NCI-H446 (cell line): ENCODE data around the gene ITGAL.
"Not testable (repeated sequence)": the region's sequence is repeated elsewhere in the genome, so short reads cannot be mapped to it uniquely, and the experiment has no call there.

Experiments used
- DNase-seq, 2 experiments: peaks; one replicate each; lab custom pipeline; 2025; lab: John Stamatoyannopoulos, UW

Gene ITGAL

DNA sequence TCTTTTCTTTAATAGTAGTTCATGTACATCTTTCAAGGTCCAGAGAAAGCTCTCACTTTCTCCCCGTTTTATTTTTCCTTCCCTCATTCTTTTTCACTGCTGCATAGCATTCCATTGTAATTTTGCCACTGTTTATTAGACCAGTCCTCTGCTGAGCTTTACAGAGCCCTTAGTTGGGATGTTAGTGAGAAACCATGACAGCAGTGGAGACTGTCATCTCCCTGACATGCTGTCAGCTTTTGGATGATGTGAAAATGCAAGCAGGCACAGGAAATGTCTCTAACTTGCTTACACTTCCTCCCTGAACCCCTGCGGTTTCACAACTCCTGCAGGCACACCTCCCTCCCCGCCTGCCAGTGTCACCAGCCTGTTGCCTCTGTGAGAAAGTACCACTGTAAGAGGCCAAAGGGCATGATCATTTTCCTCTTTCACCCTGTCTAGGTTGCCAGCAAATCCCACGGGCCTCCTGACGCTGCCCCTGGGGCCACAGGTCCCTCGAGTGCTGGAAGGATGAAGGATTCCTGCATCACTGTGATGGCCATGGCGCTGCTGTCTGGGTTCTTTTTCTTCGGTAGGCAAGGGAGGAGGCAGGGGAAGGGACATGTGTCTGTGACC, at the start of gene ITGAL:
TSS of gene ITGAL (plus strand) at position 415 of the 615 bp plus-strand sequence. CDS start at position 511, 96 bp downstream.
- no peak for DNase-seq

- no peak for DNase-seq
Measured at GRCh38 chr16:30428055-30428454, 44.5 kb upstream of the ITGAL start.

DNA sequence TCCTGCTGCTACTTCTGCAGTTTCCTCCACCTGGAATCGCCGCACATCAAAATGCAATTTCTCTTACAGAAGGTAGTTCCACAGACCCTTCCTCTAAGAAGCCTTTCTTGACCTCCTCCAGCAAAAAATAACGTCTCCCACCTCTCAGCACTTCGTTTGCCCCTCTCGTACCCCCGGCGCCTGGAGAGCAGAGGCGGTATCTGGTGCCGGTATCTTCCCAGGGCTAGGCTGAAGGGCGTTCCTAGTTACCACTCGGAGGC, 43.2 kb upstream of the ITGAL start:
- no peak for DNase-seq

DNA sequence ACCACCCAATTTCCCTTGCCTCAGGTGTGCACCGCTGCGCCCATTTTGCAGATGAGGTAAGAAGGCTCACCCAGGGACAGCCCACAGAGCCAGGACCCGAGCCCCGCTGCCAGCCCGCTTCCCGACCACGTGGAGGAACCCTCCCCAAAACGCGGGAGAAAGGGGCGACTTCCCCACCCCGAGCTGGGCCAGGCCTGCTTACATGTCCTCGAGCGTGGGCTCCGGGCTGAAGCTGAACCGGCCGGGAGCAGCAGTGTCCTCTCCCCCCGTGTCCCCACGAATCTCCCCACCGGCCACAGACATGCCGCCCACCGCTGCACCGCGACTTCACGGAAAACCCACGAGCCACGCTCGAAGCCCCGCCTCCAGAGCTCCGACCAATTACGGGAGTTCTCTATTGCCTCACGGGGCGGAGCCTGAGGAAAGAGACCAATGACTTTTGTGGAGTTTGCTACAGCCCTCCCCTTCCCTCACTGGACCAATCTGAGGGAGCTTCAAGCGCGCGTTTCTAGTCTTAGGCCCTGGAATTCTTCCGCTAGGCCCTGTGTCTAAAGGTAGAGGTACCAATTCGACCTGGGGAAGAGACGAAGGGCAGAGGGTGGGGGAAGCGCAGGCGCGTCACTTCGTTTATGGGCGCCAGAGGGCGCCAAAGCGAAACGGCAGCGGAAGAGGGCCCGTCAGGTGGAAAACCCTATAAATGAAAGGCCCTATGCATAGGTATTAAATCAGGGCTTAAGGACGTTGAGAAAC, 42.7 kb upstream of the ITGAL start, which contains the start of gene DCTPP1:
TSS of gene DCTPP1 (minus strand) at position 353 of the 750 bp plus-strand sequence. CDS start at position 303, 50 bp downstream.
- peak; percentile 95 to 98 for DNase-seq

- DNase-seq: no peak
Measured at GRCh38 chr16:30430428-30430970, 42.0 kb upstream of the ITGAL start.

DNA sequence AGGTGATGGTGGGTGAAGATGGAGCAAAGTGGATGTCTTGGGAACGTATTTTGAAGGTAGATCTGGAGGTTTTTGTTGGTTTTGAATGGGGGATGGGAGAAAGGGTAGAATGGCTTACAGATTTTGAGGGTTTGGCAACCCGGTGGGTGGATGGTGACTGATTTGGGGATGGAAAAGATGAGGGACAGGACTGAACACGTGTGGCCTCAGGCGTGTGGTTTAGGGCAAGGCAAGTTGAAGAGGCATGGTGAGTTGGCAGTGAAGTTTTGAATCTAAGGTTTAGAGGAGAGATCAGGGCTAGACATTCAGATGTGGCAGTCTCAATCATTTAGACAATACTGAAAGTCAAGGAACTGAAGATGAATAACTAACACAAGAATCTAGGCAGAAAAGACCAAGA, 37.7 kb upstream of the ITGAL start:
- no peak for DNase-seq

DNA sequence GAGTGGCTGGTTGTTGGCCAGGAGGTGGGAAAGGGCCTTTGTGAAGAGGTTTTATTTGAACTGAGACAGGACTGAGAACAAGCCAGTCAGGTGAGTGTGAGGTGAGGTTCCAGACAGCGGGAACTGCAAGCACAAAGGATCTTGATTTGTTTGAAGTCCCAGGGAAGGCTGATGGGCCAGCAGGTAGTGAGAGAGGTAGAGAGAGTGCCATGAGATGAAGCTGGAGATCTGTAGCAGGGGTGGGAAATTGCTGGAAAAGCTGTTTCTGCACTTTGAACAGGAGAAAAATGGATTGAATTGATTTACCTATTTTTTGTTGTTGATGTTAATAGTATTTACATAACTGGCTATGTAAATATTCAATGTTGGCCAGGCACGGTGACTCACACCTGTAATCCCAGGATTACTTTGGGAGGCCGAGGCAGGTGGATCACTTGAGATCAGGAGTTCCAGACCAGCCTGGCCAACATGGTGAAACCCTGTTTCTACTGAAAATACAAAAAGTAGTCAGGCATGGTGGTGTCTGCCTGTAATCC, 35.0 kb upstream of the ITGAL start:
- no peak for DNase-seq

DNA sequence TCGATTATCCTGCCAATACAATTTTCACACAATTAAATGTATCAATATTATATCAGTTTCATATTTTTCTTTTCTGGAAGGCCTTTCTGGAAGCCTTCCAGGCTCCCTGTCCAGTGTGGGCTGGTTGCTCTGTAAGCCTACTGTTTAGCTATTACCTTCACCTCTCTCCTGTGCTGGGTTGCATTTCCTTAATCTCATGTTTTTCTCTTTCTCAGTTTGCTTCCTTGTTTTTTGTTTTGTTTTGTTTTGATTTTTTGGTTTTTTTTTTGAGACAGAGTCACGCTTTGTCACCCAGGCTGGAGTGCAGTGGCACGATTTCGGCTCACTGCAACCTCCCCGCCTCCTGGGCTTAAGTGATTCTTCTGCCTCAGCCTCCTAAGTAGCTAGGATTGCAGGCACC, 33.7 kb upstream of the ITGAL start:
- no peak for DNase-seq

- DNase-seq: no peak
Measured at GRCh38 chr16:30439720-30440348, 32.7 kb upstream of the ITGAL start.

DNA sequence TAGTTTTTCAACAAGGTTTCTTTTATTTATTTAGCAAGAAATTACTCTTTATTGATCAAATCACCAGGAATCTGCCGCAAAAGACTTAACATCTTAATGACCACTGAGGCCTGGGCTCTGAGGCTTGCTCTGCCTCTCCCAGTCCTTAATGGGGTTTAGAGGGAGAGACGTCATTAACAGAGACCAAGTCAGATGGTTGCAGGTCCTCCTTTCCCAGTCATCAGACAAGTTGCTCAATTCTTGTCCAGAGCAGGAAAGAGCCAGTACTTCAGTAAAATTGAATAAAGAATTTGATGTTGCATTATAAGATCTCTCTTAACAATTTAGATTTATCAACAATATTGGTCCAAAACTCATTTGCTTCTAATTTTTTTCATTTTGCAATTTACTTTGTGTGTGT, 28.9 kb upstream of the ITGAL start:
- DNase-seq: no peak

DNA sequence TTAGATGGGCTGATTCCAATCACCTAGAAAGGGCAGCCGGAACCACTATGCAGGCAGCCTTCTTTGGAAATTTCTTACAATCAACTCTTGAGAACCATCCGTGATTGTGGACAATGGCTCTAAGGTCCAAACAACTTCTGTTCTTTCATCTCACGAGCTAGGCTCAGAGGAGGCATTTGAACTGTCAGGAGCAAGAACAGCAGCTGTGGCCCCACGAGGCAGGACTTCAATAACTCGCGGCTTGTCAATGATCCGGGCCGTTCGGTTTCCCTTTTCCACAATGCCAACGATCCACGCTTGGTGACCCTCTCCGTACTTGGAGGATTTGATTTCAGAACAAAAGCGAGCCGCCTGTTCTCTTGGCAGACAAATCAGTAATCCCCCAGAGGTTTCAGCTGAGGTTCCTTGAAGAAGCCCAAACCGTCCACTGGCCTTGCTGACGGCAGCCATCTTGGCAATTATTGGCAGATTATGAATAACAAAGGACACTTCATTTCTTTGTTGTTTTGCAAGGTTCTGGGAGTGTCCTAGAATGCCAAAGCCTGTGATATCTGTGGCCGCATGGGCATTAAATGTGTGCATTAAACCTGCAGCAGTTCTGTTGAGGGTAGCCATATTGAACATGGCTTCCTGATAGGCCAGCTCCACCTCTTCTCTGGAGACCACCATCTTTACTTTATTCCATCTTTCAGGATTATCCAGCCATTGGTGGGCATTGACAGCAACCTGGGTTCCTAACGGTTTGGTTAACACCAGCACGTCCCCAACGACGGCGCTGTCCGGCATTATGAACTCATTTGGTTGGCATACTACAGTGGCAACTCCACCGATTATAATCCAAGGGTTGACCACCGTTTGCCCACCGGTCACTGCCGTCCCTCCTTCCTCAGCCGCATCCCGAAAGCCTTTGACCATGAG, 28.1 kb upstream of the ITGAL start:
- DNase-seq: no peak

DNA sequence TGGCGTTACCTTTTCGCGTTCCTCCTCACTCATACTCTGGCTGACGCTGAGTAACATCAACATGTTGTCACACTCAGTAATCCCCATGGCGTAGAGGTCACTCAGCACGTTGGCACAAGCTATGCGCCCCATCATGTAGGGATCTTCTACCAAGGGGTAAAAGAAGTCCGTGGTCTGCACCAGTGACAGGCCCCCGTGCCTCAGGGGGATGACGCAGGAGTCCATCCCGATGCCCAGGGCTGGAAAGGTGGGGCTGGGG, 27.5 kb upstream of the ITGAL start:
- DNase-seq: no peak

DNA sequence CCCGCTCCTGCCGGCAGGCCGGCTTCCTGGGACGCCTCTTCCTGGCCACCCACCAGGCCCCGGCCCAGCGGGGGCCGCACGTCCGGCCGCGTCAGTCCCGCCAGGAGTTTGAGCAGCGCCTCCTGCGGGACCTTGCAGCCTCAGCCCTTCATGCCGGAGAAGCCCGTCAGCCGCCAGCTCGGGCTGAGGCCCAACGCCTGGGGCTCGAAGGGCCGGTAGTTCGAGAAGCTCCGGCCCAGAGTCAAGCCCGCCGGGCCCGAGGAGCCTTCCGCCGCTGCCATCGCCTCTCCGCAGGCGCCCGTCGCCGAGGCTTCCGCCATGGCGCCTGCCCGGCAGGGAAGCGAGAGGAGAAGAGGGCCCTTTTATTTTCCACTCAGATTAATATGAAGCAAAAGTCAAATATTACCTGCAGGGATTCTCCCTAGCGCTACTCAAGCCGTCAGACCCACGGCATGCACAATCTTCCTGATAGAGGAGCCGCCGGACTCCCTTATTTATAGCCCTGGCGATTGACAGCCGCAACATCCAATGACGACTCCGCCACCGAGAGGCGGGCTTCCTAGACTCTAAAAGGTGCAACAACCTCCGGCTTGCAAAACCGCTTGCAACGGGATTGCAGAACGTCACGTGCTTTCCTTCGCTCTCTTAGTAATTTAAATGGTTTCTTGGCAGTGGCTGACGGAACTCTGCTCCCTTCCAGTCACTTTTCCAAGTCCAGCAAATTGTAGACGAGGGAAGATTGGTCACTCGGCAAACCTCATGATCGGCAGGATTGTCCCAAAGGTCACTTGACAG, 26.9 kb upstream of the ITGAL start, which contains the start of gene SEPHS2:
TSS of gene SEPHS2 (minus strand) at position 467 of the 795 bp plus-strand sequence. CDS start at position 320, 147 bp downstream.
- DNase-seq: peak; percentile 93 to 97

DNA sequence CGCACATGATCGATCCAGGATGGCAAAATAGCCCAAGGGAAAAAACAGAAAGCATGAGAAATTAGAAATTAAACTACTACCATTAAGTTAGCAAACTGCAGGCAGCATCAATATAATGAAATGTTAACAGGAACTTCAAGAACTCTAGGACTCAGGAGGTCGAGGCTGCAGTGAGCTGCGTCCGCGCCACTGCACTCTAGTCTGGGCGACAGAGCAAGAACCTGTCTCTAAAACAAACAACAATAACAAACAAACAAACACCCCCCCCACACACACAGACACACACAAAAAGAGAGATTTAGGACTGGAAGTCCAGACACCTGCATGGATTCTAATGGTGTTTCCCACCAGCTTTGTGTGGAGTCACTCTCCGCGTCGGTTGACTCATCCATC, 26.3 kb upstream of the ITGAL start:
- DNase-seq: no peak

- no peak for DNase-seq
Measured at GRCh38 chr16:30447512-30448226, 24.9 kb upstream of the ITGAL start.

- DNase-seq: no peak
Measured at GRCh38 chr16:30449116-30449435, 23.5 kb upstream of the ITGAL start.

DNA sequence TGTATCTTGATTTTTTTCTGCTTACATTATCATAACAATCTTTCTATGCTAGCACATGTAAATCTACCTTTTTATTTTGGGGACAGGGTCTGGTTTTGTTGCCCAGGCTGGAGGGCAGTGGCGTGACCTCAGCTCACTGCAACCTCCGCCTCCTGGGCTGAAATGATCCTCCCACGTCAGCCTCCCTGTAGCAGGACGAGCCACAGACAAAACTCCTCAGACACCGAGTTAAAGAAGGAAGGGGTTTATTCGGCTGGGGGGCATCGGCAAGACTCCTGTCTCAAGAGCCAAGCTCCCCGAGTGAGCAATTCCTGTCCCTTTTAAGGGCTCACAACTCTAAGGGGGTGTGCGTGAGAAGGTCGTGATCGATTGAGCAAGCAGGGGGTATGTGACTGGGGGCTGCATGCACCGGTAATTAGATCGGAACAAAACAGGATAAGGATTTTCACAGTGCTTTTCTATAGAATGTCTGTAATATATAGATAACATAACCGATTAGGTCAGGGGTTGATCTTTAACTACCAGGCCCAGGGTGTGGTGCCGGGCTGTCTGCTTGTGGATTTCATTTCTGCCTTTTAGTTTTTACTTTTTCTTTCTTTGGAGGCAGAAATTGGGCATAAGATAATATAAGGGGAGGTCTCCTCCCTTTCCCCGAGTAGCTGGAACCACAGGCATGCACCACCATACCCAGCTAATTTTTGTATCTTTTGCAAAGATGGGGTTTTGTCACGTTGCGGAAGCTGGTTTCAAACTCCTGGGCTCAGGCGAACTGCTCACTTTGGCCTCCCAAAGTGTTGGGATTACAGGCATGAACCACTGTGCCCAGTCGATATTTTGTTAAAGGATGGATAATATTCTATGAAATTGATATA, 19.6 kb upstream of the ITGAL start:
- not testable (repeated sequence) for DNase-seq

DNA sequence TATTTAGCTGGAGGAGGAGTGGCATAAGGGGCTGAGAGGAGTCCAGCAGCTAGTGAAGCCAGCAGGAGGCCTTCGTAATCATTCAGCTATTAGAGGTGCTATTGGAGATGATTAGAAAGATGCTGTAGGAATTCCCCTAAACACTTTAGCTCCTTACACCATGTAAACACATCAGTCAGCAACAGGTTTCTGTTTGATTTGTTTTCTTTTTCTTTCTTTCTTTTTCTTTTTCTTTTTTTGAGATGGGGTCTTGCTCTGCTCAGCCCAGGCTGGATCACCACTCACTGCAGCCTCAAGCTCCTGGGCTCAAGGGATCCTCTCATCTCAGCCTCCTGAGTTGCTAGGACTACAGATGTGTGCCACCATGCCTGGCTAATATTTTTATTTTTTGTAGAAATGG, 16.2 kb upstream of the ITGAL start:
- DNase-seq: no peak

DNA sequence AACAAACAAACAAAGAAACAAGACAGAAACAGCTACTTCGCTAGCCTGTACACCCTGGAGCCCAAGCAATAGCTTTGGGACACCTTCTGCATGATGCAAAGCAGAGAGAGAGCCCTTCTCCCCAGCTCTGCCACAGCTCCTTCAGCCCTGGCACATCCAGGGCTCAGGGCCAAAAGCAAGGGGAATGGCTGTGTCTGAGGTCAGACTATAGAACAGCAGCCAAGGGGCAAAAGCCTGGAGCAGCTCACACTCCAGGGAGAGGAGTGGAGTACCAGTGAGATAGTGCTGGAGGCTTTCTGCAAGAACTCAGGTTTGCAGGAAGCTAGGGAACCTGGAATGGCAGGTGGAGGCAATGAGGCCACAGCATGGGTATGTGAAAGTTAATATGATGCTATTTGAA, 15.3 kb upstream of the ITGAL start:
- DNase-seq: no peak
